ENCODE results near the gene CCDC134. TPM values are rescaled to one million over a fixed set of nuclear protein-coding genes. Genes with fewer than 3 reads are reported as not detected.

CCDC134 gene
- total and polyA plus RNA-seq, 9 of the 15 experiments (the other 6 are each of a cell fraction or from before 2014, with no cell fraction given): 0.56 to 11.9 (median 5.3) TPM

- no peak for TF ChIP-seq CHD7 (IDR thresholded peaks at IDR 0.05; ENCODE audit: low read depth, low read length)
- peak; percentile 69 to 91; a peak in 3 of 4 replicates for TF ChIP-seq TBL1XR1 (IDR thresholded peaks at IDR 0.05; ENCODE audit: low read length in 2 of 2)
- TF ChIP-seq CHAMP1 (IDR thresholded peaks at IDR 0.05): peak; percentile 79; the same call in 1 of the 2 replicates
- TF ChIP-seq CGGBP1 (CRISPR knock-in tag; IDR thresholded peaks at IDR 0.05): no peak
- no peak for TF ChIP-seq ZBTB12 (CRISPR knock-in tag; IDR thresholded peaks at IDR 0.05)
- TF ChIP-seq PTRF (tag; IDR thresholded peaks at IDR 0.05): no peak
- peak; percentile 43; the same call in 1 of the 2 replicates for TF ChIP-seq ZNF449 (CRISPR knock-in tag; IDR thresholded peaks at IDR 0.05)
Observed at GRCh38 chr22:41845380-41846267, 45.1 kb downstream of the CCDC134 start (continued).

All from K562 (cell line).